K562 (cell line): ENCODE results near the gene SUFU. TPM values are rescaled to one million over a fixed set of nuclear protein-coding genes. Genes with fewer than 3 reads are reported as not detected.

Source experiments
- ATAC-seq: fragments of 200-7000 bp; cut with Tn5 transposase; 3 replicates; pipeline ENCODE4 v1.9.1; 2020; ENCODE audit warnings: moderate library complexity
- BruUV-seq: library from RNA; stranded (reverse); fragments of 400-500 nt; replicated peaks from 2 replicates; lab custom pipeline; 2021; lab: Mats Ljungman, UMichigan
- CTCF ChIA-PET: fragments of 300-600 bp; formaldehyde crosslinking; extraction: SDS; loops from one replicate; lab custom pipeline; 2021; ENCODE audit warnings: low intra/inter-chr PET ratio; lab: Yijun Ruan, JAX
- POLR2A ChIA-PET: fragments of 300-600, 350-650 bp; sonication (Branson Sonifier 250); formaldehyde crosslinking; extraction: SDS; loops from one replicate; lab custom pipeline; 2021; ENCODE audit warnings: antibody characterized with exemption, inconsistent platforms; lab: Yijun Ruan, JAX
- DNase-seq, 4 experiments: peaks; one replicate each; pipeline versions ENCODE4 v3.0.0 to v3.0.0-alpha.2; 2011 to 2018; ENCODE audit warnings: low spot score in 3 of 4, mixed read lengths in 3 of 4; ENCODE audit errors: extremely low read depth in 1 of 4
- FAIRE-seq: peaks from 2 replicates; lab custom pipeline; 2011; peaks lifted over from hg19 to GRCh38; lab: Jason Lieb, UNC
- H2AFZ ChIP-seq: 2 replicates; pipeline ENCODE4 v1.6.0; 2011; ENCODE audit warnings: low read depth, low read length, control low read depth, inconsistent platforms
- H3K27ac ChIP-seq: fragments of 200-600 bp; 3 replicates; pipeline ENCODE4 v1.8.0; 2011; ENCODE audit warnings: low read depth, mild to moderate bottlenecking, control low read depth, inconsistent platforms, low read length, moderate library complexity, mixed read lengths; ENCODE audit errors: extremely low read depth
- H3K27me3 ChIP-seq, 2 experiments: fragments of 300-600 bp in 1 of 2; 2 replicates in 1 of 2; 3 replicates in 1 of 2; pipeline versions ENCODE4 v1.6.0 to v1.8.0; 2011; ENCODE audit warnings: inconsistent platforms in 2 of 2, low read length in 2 of 2, mild to moderate bottlenecking in 1 of 2, mixed read lengths in 1 of 2, moderate library complexity in 1 of 2; ENCODE audit not compliant: control insufficient read depth in 2 of 2, insufficient read depth in 2 of 2
- H3K36me3 ChIP-seq: fragments of 300-600 bp; 3 replicates; pipeline ENCODE4 v1.8.0; 2011; ENCODE audit warnings: mild to moderate bottlenecking, low read length, inconsistent platforms; ENCODE audit not compliant: control insufficient read depth, insufficient read depth
- H3K4me1 ChIP-seq, 2 experiments: fragments of 200-600 bp in 1 of 2; replicated peaks in 1 of 2; 2 replicates in 1 of 2; 3 replicates in 1 of 2; pipeline versions ENCODE4 v1.5.1 to v1.8.0; 2011; ENCODE audit warnings: inconsistent platforms in 2 of 2, low read length in 2 of 2, mild to moderate bottlenecking in 1 of 2, mixed read lengths in 1 of 2, moderate library complexity in 1 of 2; ENCODE audit not compliant: control insufficient read depth in 2 of 2, insufficient read depth in 2 of 2
- H3K4me2 ChIP-seq: 2 replicates; pipeline ENCODE4 v1.6.1; 2011; ENCODE audit warnings: low read length, control low read depth, inconsistent platforms, mixed read lengths; ENCODE audit not compliant: insufficient read depth
- H3K4me3 ChIP-seq: fragments of 200-600 bp; sonication (generic), shearing (Covaris generic); 2 replicates; pipeline ENCODE4 v1.5.1; 2016; ENCODE audit warnings: control low read depth, inconsistent platforms
- H3K79me2 ChIP-seq: fragments of 200-600 bp; 3 replicates; pipeline ENCODE4 v1.8.0; 2011; ENCODE audit warnings: low read length, inconsistent platforms; ENCODE audit not compliant: control insufficient read depth, insufficient read depth
- H3K9ac ChIP-seq, 2 experiments: 2 replicates each; pipeline versions ENCODE4 v1.6.0 to v1.6.1; 2011; ENCODE audit warnings: low read depth in 2 of 2, low read length in 2 of 2, control low read depth in 1 of 2, inconsistent platforms in 1 of 2, mild to moderate bottlenecking in 1 of 2, mixed read lengths in 1 of 2; ENCODE audit not compliant: insufficient read depth in 1 of 2
- H3K9me1 ChIP-seq: one replicate; pipeline ENCODE4 v1.6.0; 2011; ENCODE audit warnings: inconsistent platforms, mild to moderate bottlenecking, low read length, moderate library complexity; ENCODE audit not compliant: control insufficient read depth, insufficient read depth
- H3K9me3 ChIP-seq: replicated peaks from 2 replicates; pipeline ENCODE4 v1.5.1; 2011; ENCODE audit warnings: low read depth, low read length, inconsistent platforms; ENCODE audit not compliant: control insufficient read depth, insufficient read depth
- H4K20me1 ChIP-seq: replicated peaks from 2 replicates; pipeline ENCODE4 v1.6.1; 2011; ENCODE audit warnings: low read length, inconsistent platforms, mixed read lengths; ENCODE audit not compliant: control insufficient read depth, insufficient read depth
- ARID3A ChIP-seq: IDR thresholded peaks from 2 replicates; pipeline ENCODE4 v1.6.1; 2012; ENCODE audit warnings: low read depth, low read length, improper control_type of control experiment, borderline replicate concordance
- ASH1L ChIP-seq: fragments of 450-650 bp; IDR thresholded peaks from 2 replicates; pipeline ENCODE4 v1.6.1; 2018; ENCODE audit warnings: borderline replicate concordance, mild to moderate bottlenecking, low read depth; ENCODE audit not compliant: partially characterized antibody
- BRD4 ChIP-seq: fragments of 200-600 bp; sonication (generic); IDR thresholded peaks from 2 replicates; pipeline ENCODE4 v1.6.1; 2017; ENCODE audit warnings: inconsistent platforms
- CHD1 ChIP-seq: fragments of 200-600 bp; sonication (generic); IDR thresholded peaks from one replicate; pipeline ENCODE4 v1.6.1; 2012; ENCODE audit warnings: mild to moderate bottlenecking, moderate library complexity, low read length, inconsistent platforms
- HDAC1 ChIP-seq, 2 experiments: fragments of 450-650 bp; IDR thresholded peaks; 2 replicates each; pipeline ENCODE4 v1.6.1; 2016 to 2017; ENCODE audit warnings: inconsistent platforms in 1 of 2, mild to moderate bottlenecking in 1 of 2, moderate library complexity in 1 of 2
- HEY1 ChIP-seq: fragments of 250-450 bp; sonication (Bioruptor Pico); IDR thresholded peaks from 2 replicates; pipeline ENCODE4 v1.5.0; 2020; ENCODE audit warnings: mild to moderate bottlenecking, moderate library complexity, borderline replicate concordance
- MAFG ChIP-seq: fragments of 450-650 bp; conservative IDR thresholded peaks from 2 replicates; pipeline ENCODE4 v1.6.1; 2016; ENCODE audit warnings: missing genetic modification characterization, missing compliant biosample characterization
- MED1 ChIP-seq: sonication (generic); formaldehyde crosslinking; IDR thresholded peaks from 2 replicates; pipeline ENCODE4 v1.8.1; 2023; ENCODE audit warnings: missing genetic modification reagents, borderline replicate concordance
- MLLT1 ChIP-seq, 2 experiments: fragments of 450-650 bp; IDR thresholded peaks; 2 replicates each; pipeline ENCODE4 v1.6.1; 2016
- RBFOX2 ChIP-seq: fragments of 200-400 bp; formaldehyde crosslinking; IDR thresholded peaks from 2 replicates; pipeline ENCODE4 v1.6.1; 2017; ENCODE audit warnings: low read depth, mild to moderate bottlenecking, low read length, moderate library complexity
- YY1 ChIP-seq, 3 experiments: IDR thresholded peaks; 2 replicates each; pipeline ENCODE4 v1.6.1; 2011; ENCODE audit warnings: low read length in 2 of 3, mild to moderate bottlenecking in 2 of 3, moderate library complexity in 2 of 3, borderline replicate concordance in 1 of 3, control low read depth in 1 of 3, low read depth in 1 of 3; ENCODE audit not compliant: insufficient read depth in 3 of 3, insufficient replicate concordance in 2 of 3, control insufficient read depth in 1 of 3, insufficient read length in 1 of 3; ENCODE audit errors: extremely low read depth in 1 of 3
- ZNF57 ChIP-seq: fragments of 450-650 bp; formaldehyde crosslinking; IDR thresholded peaks from 2 replicates; pipeline ENCODE4 v1.4.0; 2020; ENCODE audit warnings: mild to moderate bottlenecking, moderate library complexity
- ZNF740 ChIP-seq, 3 experiments: fragments of 200-800 bp in 1 of 3; sonication (Bioruptor generic) in 1 of 3; sonication (generic) in 1 of 3; formaldehyde crosslinking in 1 of 3; IDR thresholded peaks; 2 replicates each; pipeline versions ENCODE4 v1.6.1 to v1.8.0; 2016 to 2022; ENCODE audit warnings: mild to moderate bottlenecking in 2 of 3, missing compliant biosample characterization in 2 of 3, missing genetic modification characterization in 2 of 3, missing genetic modification reagents in 1 of 3
- WGBS: fragments of 100-300 bp; shearing (Covaris generic); methylation state at CpG from one replicate; pipeline ENCODE4 v1.1.6; 2016; ENCODE audit warnings: low coverage, mixed read lengths; ENCODE audit not compliant: insufficient coverage; ENCODE audit errors: missing lambda C conversion rate; 5-methylcytosine and 5-hydroxymethylcytosine counted together
- in situ Hi-C: fragments of 300-500 bp; cut with MboI; formaldehyde crosslinking; loops from 4 replicates; pipeline ENCODE4 v1.15.0; 2018; ENCODE audit warnings: inconsistent platforms, mixed read lengths
- intact Hi-C: fragments of 100-400 bp; cut with micrococcal nuclease; formaldehyde crosslinking; loops from 2 replicates; pipeline ENCODE4 v1.14.2; 2022
- polyA plus RNA-seq, 8 experiments: library from polyadenylated mRNA; depleted of rRNA in 4 of 8; stranded (reverse) in 5 of 8; unstranded in 3 of 8; fragments of >200 nt; fragmentation: Nextera tagmentation in 2 of 8; fragmentation: Illumina TruSeq in 1 of 8; extraction: Ambion mirVana in 2 of 8; extraction: Trizol in 1 of 8; gene quantifications; 2 replicates each; pipeline versions ENCODE4 v1.2.1 to v1.2.3, GENCODE V29; 2011 to 2014; ENCODE audit warnings: inconsistent platforms in 1 of 8, missing spikeins in 1 of 8
- total RNA-seq, 7 experiments: library from RNA; depleted of rRNA in 6 of 7; stranded (reverse); fragments of >200 nt in 6 of 7; fragmentation: Illumina TruSeq in 2 of 7; extraction: Trizol in 2 of 7; gene quantifications; 2 replicates each; pipeline versions ENCODE4 v1.2.1 to v1.2.3, GENCODE V29; 2011 to 2021; ENCODE audit warnings: low replicate concordance in 1 of 7
- TF ChIP-seq, protein P1 (sequence below): sonication (generic); formaldehyde crosslinking; IDR thresholded peaks from 2 replicates; pipeline ENCODE4 v1.9.0; 2022; ENCODE audit warnings: mild to moderate bottlenecking, missing genetic modification reagents

The SUFU gene
- total and polyA plus RNA-seq, 9 of the 15 experiments (the other 6 are each of a cell fraction or from before 2014, with no cell fraction given) = 0.59 to 6.3 (median 0.82) TPM

DNA sequence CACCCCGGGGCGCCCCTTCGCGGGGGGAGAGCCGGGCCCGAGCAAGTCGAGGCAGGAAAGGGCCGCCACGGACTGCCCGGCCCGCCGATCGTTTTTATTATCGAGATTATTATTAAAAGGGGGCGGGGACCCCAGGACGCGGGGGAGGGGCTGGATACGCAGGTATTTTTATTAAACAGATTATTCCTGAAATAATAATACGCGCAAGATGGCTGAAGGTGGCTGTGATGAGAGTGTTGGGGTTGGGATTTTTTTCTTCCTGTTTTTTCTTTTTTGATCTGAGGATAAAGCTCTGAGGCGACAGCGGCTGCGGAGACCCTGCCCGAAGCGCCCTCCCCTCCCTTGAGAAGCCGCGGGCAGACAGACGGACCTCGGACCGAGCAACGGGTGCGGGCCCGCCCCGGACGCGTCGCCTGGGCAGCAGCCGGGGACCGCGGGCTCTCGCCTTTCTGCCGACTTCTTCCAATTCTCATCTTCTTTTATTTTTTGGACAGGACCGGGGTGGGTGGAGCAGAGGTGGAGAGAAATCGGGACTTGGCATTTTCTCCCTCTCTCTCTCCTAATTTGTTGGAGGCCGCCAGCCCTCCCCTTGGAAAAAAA lies 139.1 kb downstream of the SUFU start:
- TSS peak; percentile 71 for BruUV-seq
- peaks cover 3% of the 10 kb centered on the region; the same call in 2 of the 3 replicates for H3K36me3 ChIP-seq
- 0 out of 2 replicates have a peak, but pooled peaks cover 4% of the 10 kb centered on the region for H4K20me1 ChIP-seq
- H3K9me3 ChIP-seq = no peaks in the 10 kb centered on the region
- CTCF ChIA-PET = interaction anchor here (0.8 kb wide), 1 partner anchor 259 kb away, joined by 5 read pairs; no protein-coding TSS in a partner anchor
- H3K9ac ChIP-seq = peak overlapping the region; percentile 76 to 78
- H3K9me1 ChIP-seq = peaks cover 2% of the 10 kb centered on the region
- H3K4me2 ChIP-seq = peak overlapping the region; percentile 64
- ATAC-seq (no peak), DNase-seq (peak in 2 of 4 experiments; percentile 20 to 31), FAIRE-seq (no peak)
- H2AFZ ChIP-seq = peak overlapping the region; percentile 59
- peaks cover 6 to 52% of the 10 kb centered on the region in 2 experiments; a peak in 4 of 5 replicates for H3K4me1 ChIP-seq
- in situ Hi-C loops = no loop called here
- peak overlapping the region; percentile 78 for H3K4me3 ChIP-seq
- WGBS = under 1% methylated on average over 23 of the region's 45 CpGs
- intact Hi-C loops = loop anchor here (5.0 kb wide), 1 partner anchor 36 kb away; no protein-coding TSS in a partner anchor
- H3K27me3 ChIP-seq = no peaks in the 10 kb centered on the region
- POLR2A ChIA-PET = interaction anchor here (1.0 to 1.2 kb wide), 2 partner anchors 16 to 71 kb away, joined by 3 to 5 read pairs; partner anchors contain the start of gene ARL3
- peak overlapping the region; percentile 89 for H3K27ac ChIP-seq
- peaks cover 50% of the 10 kb centered on the region for H3K79me2 ChIP-seq
- 0 out of 2 replicates have a peak, but pooled peaks have one; percentile 71 for TF ChIP-seq BRD4
- no peak for TF ChIP-seq MED1 (CRISPR knock-in tag)
- no peak for TF ChIP-seq MAFG (tag)
- no peak for TF ChIP-seq YY1 (IDR thresholded peaks at IDR 0.05; ENCODE audit: borderline replicate concordance in 1 of 3, control insufficient read depth in 1 of 3, extremely low read depth in 1 of 3, insufficient read depth in 3 of 3, insufficient read length in 1 of 3, insufficient replicate concordance in 2 of 3, low read depth in 1 of 3, low read length in 2 of 3)
- TF ChIP-seq ZNF740 (CRISPR knock-in tag; IDR thresholded peaks at IDR 0.05) = no peak
- peak in 1 of 2 experiments; percentile 9; a peak in 1 of 4 replicates for TF ChIP-seq ZNF740 (tag; IDR thresholded peaks at IDR 0.05)
- peak; percentile 53 for TF ChIP-seq CHD1
- peak in 1 of 2 experiments; percentile 48; a peak in 1 of 4 replicates for TF ChIP-seq MLLT1 (IDR thresholded peaks at IDR 0.05)
- TF ChIP-seq ZNF57 (CRISPR knock-in tag) = no peak
- no peak for TF ChIP-seq ASH1L
- TF ChIP-seq, protein P1, sequence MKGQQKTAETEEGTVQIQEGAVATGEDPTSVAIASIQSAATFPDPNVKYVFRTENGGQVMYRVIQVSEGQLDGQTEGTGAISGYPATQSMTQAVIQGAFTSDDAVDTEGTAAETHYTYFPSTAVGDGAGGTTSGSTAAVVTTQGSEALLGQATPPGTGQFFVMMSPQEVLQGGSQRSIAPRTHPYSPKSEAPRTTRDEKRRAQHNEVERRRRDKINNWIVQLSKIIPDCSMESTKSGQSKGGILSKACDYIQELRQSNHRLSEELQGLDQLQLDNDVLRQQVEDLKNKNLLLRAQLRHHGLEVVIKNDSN = no peak
- TF ChIP-seq RBFOX2 = peak; percentile 73
- TF ChIP-seq HEY1 (CRISPR knock-in tag) = no peak
- no peak for TF ChIP-seq ARID3A
- TF ChIP-seq HDAC1 (IDR thresholded peaks at IDR 0.05) = 0 out of 4 replicates have a peak, but pooled peaks of 1 of the 2 experiments have one; percentile 14
